Thyroid gland (tissue), 4 donors: ENCODE measurements around the gene MLC1. TPM values are rescaled to one million over a fixed set of nuclear protein-coding genes. Genes with fewer than 3 reads are reported as not detected.

Source experiments
- DNase-seq, 2 donors: peaks; one replicate each; pipeline ENCODE4 v3.0.0-alpha.2; 2019
- H3K27ac ChIP-seq, 3 donors: fragments of 200-600 bp; sonication (generic); 1 replicate in 2 of 3; 2 replicates in 1 of 3; pipeline ENCODE4 v1.5.1; 2016 to 2019; ENCODE audit warnings: mild to moderate bottlenecking in 1 of 3, moderate library complexity in 1 of 3
- H3K27me3 ChIP-seq: fragments of 200-600 bp; sonication (generic); one replicate; pipeline ENCODE4 v1.5.1; 2019
- H3K36me3 ChIP-seq, 2 donors: fragments of 200-600 bp; sonication (generic); one replicate each; pipeline ENCODE4 v1.5.1; 2016 to 2019
- H3K4me1 ChIP-seq, 2 donors: fragments of 200-600 bp; sonication (generic); one replicate each; pipeline ENCODE4 v1.5.1; 2017 to 2019
- H3K4me3 ChIP-seq, 3 donors: fragments of 200-600 bp; sonication (generic); replicated peaks in 1 of 3; 1 replicate in 2 of 3; 2 replicates in 1 of 3; pipeline ENCODE4 v1.5.1; 2016; ENCODE audit warnings: mild to moderate bottlenecking in 1 of 3
- H3K9me3 ChIP-seq: fragments of 200-600 bp; sonication (generic); one replicate; pipeline ENCODE4 v1.5.1; 2017
- CTCF ChIP-seq, 6 experiments: fragments of 200-600 bp in 3 of 6; fragments of 450-650 bp in 3 of 6; sonication (generic) in 3 of 6; IDR thresholded peaks; one replicate each; pipeline ENCODE4 v1.5.1; 2016 to 2019; ENCODE audit warnings: antibody characterized with exemption in 6 of 6, mild to moderate bottlenecking in 2 of 6, inconsistent platforms in 1 of 6, moderate library complexity in 1 of 6
- POLR2A ChIP-seq, 2 donors: fragments of 450-650 bp; IDR thresholded peaks; one replicate each; pipeline ENCODE4 v1.6.1; 2017; ENCODE audit warnings: antibody characterized with exemption in 2 of 2, mild to moderate bottlenecking in 2 of 2, moderate library complexity in 1 of 2
- WGBS, 2 donors: methylation state at CpG; one replicate each; pipeline ENCODE4 v1.1.5; 2017; 5-methylcytosine and 5-hydroxymethylcytosine counted together
- intact Hi-C: fragments of 100-400 bp; cut with DNase I; formaldehyde crosslinking; loops from one replicate; pipeline ENCODE4 v1.15.1; 2023
- total RNA-seq, 4 donors: library from RNA; depleted of rRNA; stranded (reverse); fragments of >200 nt; gene quantifications; one replicate each; pipeline ENCODE4 v1.2.3, GENCODE V29; 2016

The MLC1 gene
- total RNA-seq, 4 donors from 2014 or later = 0.11 TPM; not detected in 3

- intact Hi-C loops = no loop called here
- no peaks in the 10 kb centered on the region for H3K36me3 ChIP-seq
- no peaks in the 10 kb centered on the region for H3K27me3 ChIP-seq
- H3K4me1 ChIP-seq = no peaks in the 10 kb centered on the region
- TF ChIP-seq CTCF (IDR thresholded peaks at IDR 0.05) = no peak
- no peak for TF ChIP-seq POLR2A (IDR thresholded peaks at IDR 0.05)
- WGBS, 2 donors = 85 to 89% methylated on average over 8 to 21 of the region's 21 CpGs
- H3K4me3 ChIP-seq = no peak overlapping the region
- H3K9me3 ChIP-seq = no peaks in the 10 kb centered on the region
- no peak for DNase-seq
- no peak overlapping the region for H3K27ac ChIP-seq
Measured at GRCh38 chr22:50082961-50083461, 2.2 kb downstream of the MLC1 start.

GRCh38 chr22:50082197-50082715 lies 3.0 kb downstream of the MLC1 start:
- no peaks in the 10 kb centered on the region for H3K9me3 ChIP-seq
- H3K4me3 ChIP-seq = no peak overlapping the region
- no peaks in the 10 kb centered on the region for H3K4me1 ChIP-seq
- no peak for DNase-seq
- TF ChIP-seq POLR2A (IDR thresholded peaks at IDR 0.05) (no peak), CTCF (IDR thresholded peaks at IDR 0.05) (no peak)
- no peaks in the 10 kb centered on the region for H3K27me3 ChIP-seq
- 81 to 82% methylated on average over 13 to 17 of the region's 18 CpGs for WGBS, 2 donors
- no peaks in the 10 kb centered on the region for H3K36me3 ChIP-seq
- intact Hi-C loops = no loop called here
- no peak overlapping the region for H3K27ac ChIP-seq

- H3K4me1 ChIP-seq = no peaks in the 10 kb centered on the region
- H3K36me3 ChIP-seq = no peaks in the 10 kb centered on the region
- intact Hi-C loops = no loop called here
- TF ChIP-seq CTCF (IDR thresholded peaks at IDR 0.05) = no peak
- no peak overlapping the region for H3K27ac ChIP-seq
- no peaks in the 10 kb centered on the region for H3K9me3 ChIP-seq
- DNase-seq = no peak
- 85 to 92% methylated on average over 17 to 24 of the region's 27 CpGs for WGBS, 2 donors
- no peak overlapping the region for H3K4me3 ChIP-seq
- no peaks in the 10 kb centered on the region for H3K27me3 ChIP-seq
Measured at GRCh38 chr22:50081426-50082196, 3.6 kb downstream of the MLC1 start.

GRCh38 chr22:50080077-50080465 lies 5.2 kb downstream of the MLC1 start:
- intact Hi-C loops = no loop called here
- TF ChIP-seq CTCF (IDR thresholded peaks at IDR 0.05) (no peak), POLR2A (IDR thresholded peaks at IDR 0.05) (no peak)
- H3K36me3 ChIP-seq = no peaks in the 10 kb centered on the region
- no peak for DNase-seq
- H3K27me3 ChIP-seq = no peaks in the 10 kb centered on the region
- H3K4me1 ChIP-seq = no peaks in the 10 kb centered on the region
- no peak overlapping the region for H3K27ac ChIP-seq
- no peaks in the 10 kb centered on the region for H3K9me3 ChIP-seq
- WGBS, 2 donors = 80 to 84% methylated on average over 12 to 13 of the region's 13 CpGs
- H3K4me3 ChIP-seq = no peak overlapping the region

- H3K4me3 ChIP-seq = no peak overlapping the region
- H3K4me1 ChIP-seq = no peaks in the 10 kb centered on the region
- no peak for TF ChIP-seq POLR2A (IDR thresholded peaks at IDR 0.05)
- no peak for TF ChIP-seq CTCF (IDR thresholded peaks at IDR 0.05)
- no peak overlapping the region for H3K27ac ChIP-seq
- no peak for DNase-seq
- no peaks in the 10 kb centered on the region for H3K36me3 ChIP-seq
- whole genome bisulfite sequencing, 2 donors = 82 to 84% methylated on average over 9 of the region's 9 CpGs
- no peaks in the 10 kb centered on the region for H3K27me3 ChIP-seq
- intact Hi-C loops = no loop called here
- no peaks in the 10 kb centered on the region for H3K9me3 ChIP-seq
Measured at GRCh38 chr22:50078761-50079160, 6.5 kb downstream of the MLC1 start.
